Measurements from ENCODE around the gene SHKBP1. TPM values are rescaled to one million over a fixed set of nuclear protein-coding genes. Genes with fewer than 3 reads are reported as not detected.

Gene SHKBP1
- total and polyA plus RNA-seq, 2 of the 13 experiments (the other 11 are each of a cell fraction or from before 2014, with no cell fraction given), result 16.2 to 17.4 TPM

DNA sequence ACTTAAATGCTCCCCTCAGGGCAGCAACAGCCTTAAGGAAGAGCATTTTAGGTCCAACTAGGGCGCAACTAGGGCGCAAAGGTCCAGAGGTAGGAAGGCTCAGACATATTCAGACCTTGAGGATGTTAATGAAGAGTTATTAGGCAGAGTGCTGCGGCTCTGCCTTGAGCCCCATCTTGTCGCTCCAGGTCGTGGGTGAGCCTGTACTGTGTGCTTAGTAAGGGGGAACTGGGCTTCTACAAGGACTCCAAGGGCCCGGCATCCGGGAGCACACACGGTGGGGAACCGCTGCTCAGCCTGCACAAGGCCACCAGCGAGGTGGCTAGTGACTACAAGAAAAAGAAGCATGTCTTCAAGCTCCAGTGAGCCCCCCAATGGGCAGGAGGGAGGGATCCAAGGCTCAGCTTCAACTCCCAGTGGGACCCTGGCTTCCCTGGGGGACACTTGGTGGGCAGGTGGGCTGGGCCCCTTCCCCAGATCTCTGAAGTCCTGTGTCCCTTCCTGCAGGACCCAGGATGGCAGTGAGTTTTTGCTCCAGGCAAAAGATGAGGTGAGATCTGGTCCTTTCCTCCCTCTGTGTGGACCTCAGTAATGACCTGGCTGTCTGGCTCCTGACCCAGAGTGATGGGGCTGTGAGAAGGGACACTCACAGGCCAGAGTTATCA lies 4.7 kb upstream of the SHKBP1 start (continued):
- TF ChIP-seq, protein P1, sequence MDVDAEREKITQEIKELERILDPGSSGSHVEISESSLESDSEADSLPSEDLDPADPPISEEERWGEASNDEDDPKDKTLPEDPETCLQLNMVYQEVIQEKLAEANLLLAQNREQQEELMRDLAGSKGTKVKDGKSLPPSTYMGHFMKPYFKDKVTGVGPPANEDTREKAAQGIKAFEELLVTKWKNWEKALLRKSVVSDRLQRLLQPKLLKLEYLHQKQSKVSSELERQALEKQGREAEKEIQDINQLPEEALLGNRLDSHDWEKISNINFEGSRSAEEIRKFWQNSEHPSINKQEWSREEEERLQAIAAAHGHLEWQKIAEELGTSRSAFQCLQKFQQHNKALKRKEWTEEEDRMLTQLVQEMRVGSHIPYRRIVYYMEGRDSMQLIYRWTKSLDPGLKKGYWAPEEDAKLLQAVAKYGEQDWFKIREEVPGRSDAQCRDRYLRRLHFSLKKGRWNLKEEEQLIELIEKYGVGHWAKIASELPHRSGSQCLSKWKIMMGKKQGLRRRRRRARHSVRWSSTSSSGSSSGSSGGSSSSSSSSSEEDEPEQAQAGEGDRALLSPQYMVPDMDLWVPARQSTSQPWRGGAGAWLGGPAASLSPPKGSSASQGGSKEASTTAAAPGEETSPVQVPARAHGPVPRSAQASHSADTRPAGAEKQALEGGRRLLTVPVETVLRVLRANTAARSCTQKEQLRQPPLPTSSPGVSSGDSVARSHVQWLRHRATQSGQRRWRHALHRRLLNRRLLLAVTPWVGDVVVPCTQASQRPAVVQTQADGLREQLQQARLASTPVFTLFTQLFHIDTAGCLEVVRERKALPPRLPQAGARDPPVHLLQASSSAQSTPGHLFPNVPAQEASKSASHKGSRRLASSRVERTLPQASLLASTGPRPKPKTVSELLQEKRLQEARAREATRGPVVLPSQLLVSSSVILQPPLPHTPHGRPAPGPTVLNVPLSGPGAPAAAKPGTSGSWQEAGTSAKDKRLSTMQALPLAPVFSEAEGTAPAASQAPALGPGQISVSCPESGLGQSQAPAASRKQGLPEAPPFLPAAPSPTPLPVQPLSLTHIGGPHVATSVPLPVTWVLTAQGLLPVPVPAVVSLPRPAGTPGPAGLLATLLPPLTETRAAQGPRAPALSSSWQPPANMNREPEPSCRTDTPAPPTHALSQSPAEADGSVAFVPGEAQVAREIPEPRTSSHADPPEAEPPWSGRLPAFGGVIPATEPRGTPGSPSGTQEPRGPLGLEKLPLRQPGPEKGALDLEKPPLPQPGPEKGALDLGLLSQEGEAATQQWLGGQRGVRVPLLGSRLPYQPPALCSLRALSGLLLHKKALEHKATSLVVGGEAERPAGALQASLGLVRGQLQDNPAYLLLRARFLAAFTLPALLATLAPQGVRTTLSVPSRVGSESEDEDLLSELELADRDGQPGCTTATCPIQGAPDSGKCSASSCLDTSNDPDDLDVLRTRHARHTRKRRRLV (CRISPR knock-in tag; IDR thresholded peaks at IDR 0.05), result no peak
- no peak for TF ChIP-seq HES4 (CRISPR knock-in tag; IDR thresholded peaks at IDR 0.05; ENCODE audit: borderline replicate concordance)
- TF ChIP-seq ZNF720 (CRISPR knock-in tag; IDR thresholded peaks at IDR 0.05), result no peak

GRCh38 chr19:40575326-40575725 lies 1.3 kb upstream of the SHKBP1 start:
- no peak overlapping the region for H3K4me3 ChIP-seq (replicated peaks in 1 of 3; ENCODE audit: insufficient read depth in 1 of 3, low read depth in 2 of 3, low read length in 3 of 3)
- WGBS (ENCODE audit: low lambda C conversion rate), result 75% methylated on average over 15 of the region's 18 CpGs
- ChIA-PET CTCF (ENCODE audit: low intra/inter-chr PET ratio, low total read pairs) (no interaction called here), POLR2A (no interaction called here)
- no TSS peak for BruUV-seq (replicated peaks)
- no peak overlapping the region for H2AFZ ChIP-seq (ENCODE audit: low read length)
- intact Hi-C loops (cut with micrococcal nuclease; ENCODE audit: unreplicated experiment) (no loop called here), in situ Hi-C loops (cut with HindIII; ENCODE audit: extremely low pct_ligation_motif_present, low pct_unique_long_range_greater_than_20kb) (no loop called here)
- H3K27ac ChIP-seq (ENCODE audit: extremely low read length, insufficient read depth, low read length), result no peak overlapping the region
- no peaks in the 10 kb centered on the region for H4K20me1 ChIP-seq (ENCODE audit: insufficient read depth, low read length)
- no peak for DNase-seq (ENCODE audit: low spot score)
- no peak for TF ChIP-seq GABPB1 (CRISPR knock-in tag; IDR thresholded peaks at IDR 0.05)
- no peak overlapping the region for H3K4me2 ChIP-seq (ENCODE audit: low read depth, low read length)
- no peak overlapping the region for H3K9ac ChIP-seq (ENCODE audit: insufficient read depth, low read depth, low read length)
- H3K9me3 ChIP-seq (ENCODE audit: low read length), result no peaks in the 10 kb centered on the region
- FAIRE-seq, result no peak
- H3K36me3 ChIP-seq (replicated peaks in 1 of 2; ENCODE audit: control insufficient read depth in 1 of 2, insufficient read depth in 2 of 2, low read length in 2 of 2), result no peaks in the 10 kb centered on the region
- ATAC-seq, result no peak
- no peaks in the 10 kb centered on the region for H3K79me2 ChIP-seq (ENCODE audit: insufficient read depth, low read length)
- peaks cover 25% of the 10 kb centered on the region for H3K4me1 ChIP-seq (ENCODE audit: insufficient read depth, low read length)
- no peaks in the 10 kb centered on the region for H3K27me3 ChIP-seq (ENCODE audit: control insufficient read depth in 1 of 2, insufficient read depth in 2 of 2, low read length in 2 of 2)
